ENCODE results near the gene TCIRG1.
A peak's percentile ranks its signal among the peaks of the same experiment; 100 is the strongest.

Gene TCIRG1

GRCh38 chr11:67999704-68000103 is 39.1 kb upstream of the TCIRG1 start:
- Histone ChIP-seq H3K27me3 (no peaks in the 10 kb centered on the region), H3K4me3 (ENCODE audit: low read depth in 1 of 2, low read length in 1 of 2) (no peak overlapping the region), H3K36me3 (peaks cover 53% of the 10 kb centered on the region), H3K9me3 (no peaks in the 10 kb centered on the region), H3K27ac (no peak overlapping the region), H3K4me1 (ENCODE audit: control insufficient read depth in 1 of 2, insufficient read depth in 1 of 2, low read depth in 1 of 2, low read length in 1 of 2) (peaks cover 27 to 29% of the 10 kb centered on the region in 2 experiments)
- TF ChIP-seq CTCF (IDR thresholded peaks at IDR 0.05) = no peak

GRCh38 chr11:68002575-68002937 is 36.3 kb upstream of the TCIRG1 start:
- no peak for TF ChIP-seq CTCF (IDR thresholded peaks at IDR 0.05)
- Histone ChIP-seq H3K9me3 (no peaks in the 10 kb centered on the region), H3K27me3 (no peaks in the 10 kb centered on the region), H3K4me1 (ENCODE audit: control insufficient read depth in 1 of 2, insufficient read depth in 1 of 2, low read depth in 1 of 2, low read length in 1 of 2) (peaks cover 29% of the 10 kb centered on the region in 2 experiments), H3K27ac (peak overlapping the region; percentile 96), H3K4me3 (ENCODE audit: low read depth in 1 of 2, low read length in 1 of 2) (peak overlapping the region; percentile 59 to 88), H3K36me3 (peaks cover 24% of the 10 kb centered on the region)

DNA sequence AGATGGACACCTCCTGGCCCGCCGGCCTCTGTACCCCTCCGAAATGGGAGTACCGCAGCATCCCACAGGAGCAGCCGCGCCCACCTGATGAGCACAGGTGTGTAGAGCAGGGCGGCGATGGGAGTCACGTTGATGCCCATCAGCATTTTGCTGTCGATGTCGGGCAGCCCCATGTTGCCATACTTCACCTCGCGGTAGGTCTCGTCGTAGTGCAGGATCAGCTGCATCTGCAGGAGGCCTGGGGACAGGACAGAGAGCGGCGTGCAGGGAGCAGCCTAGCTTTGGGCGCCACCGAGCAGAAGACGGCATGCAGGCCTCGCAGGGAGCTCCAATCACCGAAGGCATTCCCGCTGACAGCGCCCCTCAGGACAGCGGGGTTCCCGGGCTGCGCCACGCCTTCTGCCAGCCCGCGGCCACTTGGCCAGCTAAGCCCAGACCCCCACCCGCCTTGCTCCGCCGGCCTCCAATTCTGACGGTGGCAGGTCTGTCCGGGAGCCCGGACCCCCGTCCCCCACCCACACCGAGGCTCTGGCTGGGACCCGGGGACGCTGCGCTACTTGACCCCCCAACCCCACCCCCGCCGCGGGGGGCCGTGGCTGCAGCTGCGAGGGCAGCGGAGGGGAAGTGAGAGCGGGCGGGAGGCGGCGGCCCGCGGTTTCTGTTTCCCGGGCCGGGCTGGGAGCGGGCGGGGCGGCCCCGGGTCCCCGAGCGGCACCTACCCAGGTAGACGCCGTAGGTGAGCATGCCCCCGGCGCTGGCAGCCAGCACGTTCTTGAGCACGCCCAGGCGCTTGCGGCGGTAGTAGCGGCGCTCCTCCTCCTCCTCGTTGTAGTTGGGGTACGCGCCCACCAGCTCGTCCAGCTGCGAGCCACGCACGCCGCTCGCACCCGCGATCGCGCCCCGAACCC is 35.6 kb upstream of the TCIRG1 start:
- H3K36me3 ChIP-seq = peaks cover 18% of the 10 kb centered on the region
- no peak for TF ChIP-seq CTCF (IDR thresholded peaks at IDR 0.05)
- H3K27ac ChIP-seq = peak overlapping the region; percentile 96
- peaks cover 27 to 31% of the 10 kb centered on the region in 2 experiments for H3K4me1 ChIP-seq (ENCODE audit: control insufficient read depth in 1 of 2, insufficient read depth in 1 of 2, low read depth in 1 of 2, low read length in 1 of 2)
- no peaks in the 10 kb centered on the region for H3K9me3 ChIP-seq
- no peaks in the 10 kb centered on the region for H3K27me3 ChIP-seq
- H3K4me3 ChIP-seq (ENCODE audit: low read depth in 1 of 2, low read length in 1 of 2) = peak overlapping the region; percentile 59 to 88

DNA sequence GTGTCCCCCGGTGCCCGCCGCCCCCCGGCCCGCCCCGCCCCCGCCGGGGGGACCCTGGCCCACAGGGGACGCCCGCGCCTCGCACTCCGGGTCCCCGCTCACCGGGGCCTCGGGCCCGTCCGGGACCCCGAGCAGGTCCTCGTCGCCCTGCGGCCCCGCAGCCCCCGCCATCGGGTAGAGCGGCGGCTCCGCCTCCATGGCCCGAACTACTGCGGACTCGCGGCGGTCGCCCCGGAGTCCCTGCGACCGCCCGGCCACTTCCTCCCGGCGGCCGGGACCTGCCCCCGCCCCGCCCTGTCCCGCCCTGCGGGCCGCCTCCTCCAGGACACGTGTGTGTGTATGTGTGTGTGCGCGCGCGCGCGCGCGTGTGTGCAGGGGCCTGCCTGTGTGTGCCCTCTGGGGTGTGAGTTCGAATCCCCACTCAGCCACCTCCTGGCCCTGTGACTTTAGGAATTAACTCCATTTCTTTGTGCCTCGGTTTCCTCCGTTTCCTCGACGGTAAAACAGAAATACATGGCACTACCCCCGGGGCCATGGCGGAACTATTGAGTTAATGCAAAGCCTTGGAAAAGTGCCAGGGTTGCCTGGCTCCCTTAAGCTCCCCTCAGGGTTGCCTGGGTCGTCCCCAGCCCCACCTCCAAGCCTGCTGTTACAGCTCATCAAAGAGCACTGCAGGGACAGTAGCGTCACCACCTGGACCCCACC is 34.8 kb upstream of the TCIRG1 start, which contains the start of gene UNC93B1:
TSS of gene UNC93B1 (minus strand) at position 252 of the 705 bp plus-strand sequence. CDS start at position 198, 54 bp downstream.
- peak within 1 kb of the TSS; percentile 96 for H3K27ac ChIP-seq
- H3K4me1 ChIP-seq (ENCODE audit: control insufficient read depth in 1 of 2, insufficient read depth in 1 of 2, low read depth in 1 of 2, low read length in 1 of 2) = peaks cover 33 to 39% of the 10 kb centered on the region in 2 experiments
- no peaks in the 10 kb centered on the region for H3K9me3 ChIP-seq
- H3K27me3 ChIP-seq = no peaks in the 10 kb centered on the region
- TF ChIP-seq CTCF (IDR thresholded peaks at IDR 0.05) = peak; percentile 20
- H3K4me3 ChIP-seq (ENCODE audit: low read depth in 1 of 2, low read length in 1 of 2) = peak within 1 kb of the TSS; percentile 59 to 88
- H3K36me3 ChIP-seq = peaks cover 10% of the 10 kb centered on the region

GRCh38 chr11:68004551-68005335 is 34.1 kb upstream of the TCIRG1 start:
- Histone ChIP-seq H3K27me3 (no peaks in the 10 kb centered on the region), H3K36me3 (peaks cover 2% of the 10 kb centered on the region), H3K4me3 (ENCODE audit: low read depth in 1 of 2, low read length in 1 of 2) (peak overlapping the region in 1 of 2 experiments; percentile 88), H3K4me1 (ENCODE audit: control insufficient read depth in 1 of 2, insufficient read depth in 1 of 2, low read depth in 1 of 2, low read length in 1 of 2) (peaks cover 40 to 47% of the 10 kb centered on the region in 2 experiments), H3K9me3 (no peaks in the 10 kb centered on the region), H3K27ac (peak overlapping the region; percentile 96)
- no peak for TF ChIP-seq CTCF (IDR thresholded peaks at IDR 0.05)
